SKM-1 (cell line): Measurements from ENCODE around the gene AFG1L.
A peak's percentile ranks its signal among the peaks of the same experiment; 100 is the strongest.
"Not testable (repeated sequence)": the region's sequence is repeated elsewhere in the genome, so short reads cannot be mapped to it uniquely, and the experiment has no call there.

ENCODE experiments used
- DNase-seq: peaks from one replicate; lab custom pipeline; 2025; ENCODE audit not compliant: unreplicated experiment; lab: John Stamatoyannopoulos, UW

Gene AFG1L

GRCh38 chr6:108550256-108550655 is 255.4 kb downstream of the AFG1L start:
- no peak for DNase-seq

- no peak for DNase-seq
Measured at GRCh38 chr6:108555399-108556052, 260.7 kb downstream of the AFG1L start.

GRCh38 chr6:108556250-108556649 is 261.4 kb downstream of the AFG1L start:
- DNase-seq = no peak

- DNase-seq = no peak
Measured at GRCh38 chr6:108556866-108557493, 262.1 kb downstream of the AFG1L start.

- DNase-seq = peak; percentile 45
Measured at GRCh38 chr6:108557494-108558371, 262.9 kb downstream of the AFG1L start.

GRCh38 chr6:108558372-108559096 is 263.7 kb downstream of the AFG1L start:
- DNase-seq = peak; percentile 93

- peak; percentile 71 for DNase-seq
Measured at GRCh38 chr6:108559097-108559883, 264.4 kb downstream of the AFG1L start.

- DNase-seq = no peak
Measured at GRCh38 chr6:108559884-108560462, 265.1 kb downstream of the AFG1L start.

- DNase-seq = peak; percentile 72
Measured at GRCh38 chr6:108560463-108561308, 265.8 kb downstream of the AFG1L start, which contains the start of gene FOXO3. FOXO3 (plus strand) TSS chr6:108560917; CDS start chr6:108561209, 292 bp downstream.

- not testable (repeated sequence) for DNase-seq
Measured at GRCh38 chr6:108561309-108561647, 266.4 kb downstream of the AFG1L start.

- DNase-seq = no peak
Measured at GRCh38 chr6:108561742-108562502, 267.1 kb downstream of the AFG1L start.

GRCh38 chr6:108562503-108562993 is 267.7 kb downstream of the AFG1L start:
- DNase-seq = peak; percentile 86

- no peak for DNase-seq
Measured at GRCh38 chr6:108563292-108563691, 268.4 kb downstream of the AFG1L start.

GRCh38 chr6:108564178-108564577 is 269.3 kb downstream of the AFG1L start:
- no peak for DNase-seq

GRCh38 chr6:108565091-108565766 is 270.4 kb downstream of the AFG1L start:
- DNase-seq = peak; percentile 85

- DNase-seq = peak; percentile 96
Measured at GRCh38 chr6:108565893-108566292, 271.0 kb downstream of the AFG1L start.

GRCh38 chr6:108566406-108566805 is 271.6 kb downstream of the AFG1L start:
- DNase-seq = no peak

GRCh38 chr6:108568101-108568500 is 273.2 kb downstream of the AFG1L start:
- no peak for DNase-seq
